ENCODE data around the gene PPP1R3F.
"Not testable (repeated sequence)": the region's sequence is repeated elsewhere in the genome, so short reads cannot be mapped to it uniquely, and the experiment has no call there.

PPP1R3F gene

GRCh38 chrX:49322266-49322665, 52.7 kb downstream of the PPP1R3F start:
- DNase-seq, result not testable (repeated sequence)

- not testable (repeated sequence) for DNase-seq
These were observed 54.1 kb downstream of the PPP1R3F start for GRCh38 chrX:49323735-49324134.

- DNase-seq, result not testable (repeated sequence)
These were observed 60.8 kb downstream of the PPP1R3F start for GRCh38 chrX:49330421-49330820.

GRCh38 chrX:49331282-49331681, 61.7 kb downstream of the PPP1R3F start, which contains the start of gene GAGE13:
GAGE13 (plus strand) TSS chrX:49331582; CDS start chrX:49332738, 1,156 bp downstream.
- DNase-seq, result not testable (repeated sequence)

- not testable (repeated sequence) for DNase-seq
These were observed 62.2 kb downstream of the PPP1R3F start for GRCh38 chrX:49331841-49332240.

Measured in activated CD4-positive, alpha-beta T cell treated with anti-CD3 and anti-CD28 coated beads for 1 hour (primary cell).